A673 (cell line): ENCODE measurements around the gene NBAS.

ENCODE experiments used
- CTCF ChIP-seq: fragments of 300-800, 200-600 bp; sonication (generic); conservative IDR thresholded peaks from 2 replicates; pipeline ENCODE4 v1.5.1; 2017; ENCODE audit warnings: low read depth, mild to moderate bottlenecking, antibody characterized with exemption, low read length, moderate library complexity, mixed read lengths
- EZH2 ChIP-seq: fragments of 200-600 bp; sonication (generic); IDR thresholded peaks from 2 replicates; pipeline ENCODE4 v1.6.1; 2017; ENCODE audit warnings: borderline replicate concordance, low read depth, mild to moderate bottlenecking, mixed read lengths, antibody characterized with exemption, low read length; ENCODE audit not compliant: poor library complexity, severe bottlenecking

GRCh38 chr2:15391751-15392150 is 169.4 kb downstream of the NBAS start:
- TF ChIP-seq CTCF (no peak), EZH2 (no peak)
